ENCODE results near the gene CENPF.
A peak's percentile ranks its signal among the peaks of the same experiment; 100 is the strongest.
"Not testable (repeated sequence)": the region's sequence is repeated elsewhere in the genome, so short reads cannot be mapped to it uniquely, and the experiment has no call there.

CENPF gene

GRCh38 chr1:214584805-214585766, 17.9 kb upstream of the CENPF start:
- peak; percentile 55 for DNase-seq (ENCODE audit: low spot score)

- DNase-seq (ENCODE audit: low spot score) = no peak
Observed at GRCh38 chr1:214586621-214587020, 16.4 kb upstream of the CENPF start.

GRCh38 chr1:214587165-214587564, 15.8 kb upstream of the CENPF start:
- DNase-seq (ENCODE audit: low spot score) = no peak

- DNase-seq (ENCODE audit: low spot score) = no peak
Observed at GRCh38 chr1:214588963-214589597, 13.9 kb upstream of the CENPF start.

GRCh38 chr1:214590696-214591095, 12.3 kb upstream of the CENPF start:
- no peak for DNase-seq (ENCODE audit: low spot score)

GRCh38 chr1:214591918-214592317, 11.1 kb upstream of the CENPF start:
- not testable (repeated sequence) for DNase-seq (ENCODE audit: low spot score)

GRCh38 chr1:214593158-214593557, 9.8 kb upstream of the CENPF start:
- DNase-seq (ENCODE audit: low spot score) = no peak

GRCh38 chr1:214603819-214604252, 841 bp downstream of the CENPF start:
- peak; percentile 8 for DNase-seq (ENCODE audit: low spot score)

- DNase-seq (ENCODE audit: low spot score) = peak; percentile 34
Observed at GRCh38 chr1:214604523-214604922, 1.5 kb downstream of the CENPF start.

- not testable (repeated sequence) for DNase-seq (ENCODE audit: low spot score)
Observed at GRCh38 chr1:214605484-214605883, 2.5 kb downstream of the CENPF start.

GRCh38 chr1:214605933-214606925, 3.2 kb downstream of the CENPF start:
- DNase-seq (ENCODE audit: low spot score) = not testable (repeated sequence)

GRCh38 chr1:214607492-214608215, 4.7 kb downstream of the CENPF start:
- not testable (repeated sequence) for DNase-seq (ENCODE audit: low spot score)

GRCh38 chr1:214608216-214608783, 5.3 kb downstream of the CENPF start:
- DNase-seq (ENCODE audit: low spot score) = not testable (repeated sequence)

GRCh38 chr1:214608817-214609216, 5.8 kb downstream of the CENPF start:
- DNase-seq (ENCODE audit: low spot score) = not testable (repeated sequence)

- DNase-seq (ENCODE audit: low spot score) = no peak
Observed at GRCh38 chr1:214609692-214610091, 6.7 kb downstream of the CENPF start.

- not testable (repeated sequence) for DNase-seq (ENCODE audit: low spot score)
Observed at GRCh38 chr1:214610136-214610535, 7.1 kb downstream of the CENPF start.

- no peak for DNase-seq (ENCODE audit: low spot score)
Observed at GRCh38 chr1:214615109-214615508, 12.1 kb downstream of the CENPF start.

- no peak for DNase-seq (ENCODE audit: low spot score)
Observed at GRCh38 chr1:214615871-214616270, 12.9 kb downstream of the CENPF start.

GRCh38 chr1:214617246-214617645, 14.3 kb downstream of the CENPF start:
- DNase-seq (ENCODE audit: low spot score) = no peak

GRCh38 chr1:214617843-214618242, 14.8 kb downstream of the CENPF start:
- no peak for DNase-seq (ENCODE audit: low spot score)

- no peak for DNase-seq (ENCODE audit: low spot score)
Observed at GRCh38 chr1:214621236-214621635, 18.2 kb downstream of the CENPF start.

Measured in AG20443 (cell line).